Measurements from ENCODE around the gene NET1.

DNA sequence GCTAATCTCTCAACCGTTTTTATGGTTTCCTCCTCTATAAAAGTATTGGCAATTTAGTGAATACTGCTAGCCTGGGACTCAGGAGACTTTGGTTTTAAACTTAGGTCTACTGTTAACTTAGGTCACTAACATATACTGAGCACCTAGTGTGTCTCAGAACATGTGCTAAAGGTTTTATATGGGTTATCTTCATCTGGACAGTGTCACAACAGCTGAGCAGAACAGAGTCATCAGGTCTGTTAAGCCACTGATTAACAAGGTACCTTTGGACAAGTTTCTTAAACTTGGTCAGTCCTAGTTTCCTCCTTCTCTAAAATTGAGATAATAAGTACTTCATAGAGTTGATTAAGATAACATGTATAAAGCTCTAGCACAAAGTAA is 30.6 kb downstream of the NET1 start:
- TF ChIP-seq POLR2A (IDR thresholded peaks at IDR 0.05; ENCODE audit: low read depth) (no peak), POLR2AphosphoS5 (IDR thresholded peaks at IDR 0.05) (no peak), EP300 (IDR thresholded peaks at IDR 0.05) (no peak)

Data from esophagus muscularis mucosa (tissue), 3 donors.